ENCODE measurements around the gene HOGA1.

GRCh38 chr10:97584798-97585438 is 729 bp downstream of the HOGA1 start:
- no peak for TF ChIP-seq POLR2A (IDR thresholded peaks at IDR 0.05)
- TF ChIP-seq, protein P1, sequence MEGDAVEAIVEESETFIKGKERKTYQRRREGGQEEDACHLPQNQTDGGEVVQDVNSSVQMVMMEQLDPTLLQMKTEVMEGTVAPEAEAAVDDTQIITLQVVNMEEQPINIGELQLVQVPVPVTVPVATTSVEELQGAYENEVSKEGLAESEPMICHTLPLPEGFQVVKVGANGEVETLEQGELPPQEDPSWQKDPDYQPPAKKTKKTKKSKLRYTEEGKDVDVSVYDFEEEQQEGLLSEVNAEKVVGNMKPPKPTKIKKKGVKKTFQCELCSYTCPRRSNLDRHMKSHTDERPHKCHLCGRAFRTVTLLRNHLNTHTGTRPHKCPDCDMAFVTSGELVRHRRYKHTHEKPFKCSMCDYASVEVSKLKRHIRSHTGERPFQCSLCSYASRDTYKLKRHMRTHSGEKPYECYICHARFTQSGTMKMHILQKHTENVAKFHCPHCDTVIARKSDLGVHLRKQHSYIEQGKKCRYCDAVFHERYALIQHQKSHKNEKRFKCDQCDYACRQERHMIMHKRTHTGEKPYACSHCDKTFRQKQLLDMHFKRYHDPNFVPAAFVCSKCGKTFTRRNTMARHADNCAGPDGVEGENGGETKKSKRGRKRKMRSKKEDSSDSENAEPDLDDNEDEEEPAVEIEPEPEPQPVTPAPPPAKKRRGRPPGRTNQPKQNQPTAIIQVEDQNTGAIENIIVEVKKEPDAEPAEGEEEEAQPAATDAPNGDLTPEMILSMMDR (IDR thresholded peaks at IDR 0.05), result no peak

Data from adrenal gland (tissue), 5 donors.